Neural crest cell (in vitro differentiated cells): ENCODE data around the gene NDUFAF2. TPM values are rescaled to one million over a fixed set of nuclear protein-coding genes. Genes with fewer than 3 reads are reported as not detected.

ENCODE experiments used
- DNase-seq: peaks from one replicate; pipeline ENCODE4 v3.0.0; 2021; ENCODE audit warnings: low read depth, mixed read lengths, low spot score
- H3K27ac Mint-ChIP-seq: one replicate; pipeline ENCODE4 v1.8.0; 2021; ENCODE audit warnings: mild to moderate bottlenecking, mixed read lengths; ENCODE audit not compliant: unreplicated experiment
- H3K27me3 Mint-ChIP-seq: 2 replicates; pipeline ENCODE4 v1.8.0; 2021; ENCODE audit warnings: low read depth, mild to moderate bottlenecking, mixed read lengths
- H3K36me3 Mint-ChIP-seq: 2 replicates; pipeline ENCODE4 v1.8.0; 2021; ENCODE audit warnings: low read depth, mild to moderate bottlenecking, mixed read lengths
- H3K4me1 Mint-ChIP-seq: 2 replicates; pipeline ENCODE4 v1.8.0; 2021; ENCODE audit warnings: mixed read lengths
- H3K4me3 Mint-ChIP-seq: one replicate; pipeline ENCODE4 v1.8.0; 2021; ENCODE audit warnings: mild to moderate bottlenecking, mixed read lengths
- H3K9me3 Mint-ChIP-seq: 2 replicates; pipeline ENCODE4 v1.8.0; 2021; ENCODE audit warnings: mixed read lengths
- total RNA-seq: library from RNA; stranded (reverse); gene quantifications from 2 replicates; pipeline ENCODE4 v1.2.1, GENCODE V29; 2021
- TF ChIP-seq, protein P1 (sequence below): fragments of 200-600 bp; sonication (generic); conservative IDR thresholded peaks from 2 replicates; pipeline ENCODE4 v1.5.0; 2021; ENCODE audit warnings: antibody characterized with exemption, mild to moderate bottlenecking

The NDUFAF2 gene
- total RNA-seq, 1 donor from 2014 or later = 37.7 TPM

DNA sequence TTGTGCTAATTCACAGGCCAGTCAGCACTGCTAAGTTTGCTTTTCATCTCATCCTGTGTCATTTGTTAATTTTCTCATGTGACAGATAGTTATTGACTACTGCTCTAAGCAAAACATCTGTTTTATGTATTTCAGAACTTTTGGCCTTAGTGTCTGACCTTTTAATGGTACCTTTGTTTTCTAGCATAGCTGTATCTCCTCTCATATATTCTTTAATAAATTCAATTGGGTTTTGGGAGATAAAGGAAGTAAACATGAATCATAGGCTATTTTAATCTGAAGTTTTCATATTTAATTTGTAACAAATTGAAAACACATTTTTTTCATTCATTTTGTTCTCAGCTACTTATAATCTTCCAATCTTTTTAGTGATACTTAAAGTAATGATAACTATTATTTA is 13.1 kb downstream of the NDUFAF2 start:
- Mint-ChIP-seq H3K4me1 (no peaks in the 10 kb centered on the region), H3K27ac (no peak overlapping the region), H3K36me3 (peaks cover 6% of the 10 kb centered on the region), H3K27me3 (no peaks in the 10 kb centered on the region), H3K9me3 (peaks cover 4% of the 10 kb centered on the region), H3K4me3 (no peak overlapping the region)
- DNase-seq = no peak
- TF ChIP-seq, protein P1, sequence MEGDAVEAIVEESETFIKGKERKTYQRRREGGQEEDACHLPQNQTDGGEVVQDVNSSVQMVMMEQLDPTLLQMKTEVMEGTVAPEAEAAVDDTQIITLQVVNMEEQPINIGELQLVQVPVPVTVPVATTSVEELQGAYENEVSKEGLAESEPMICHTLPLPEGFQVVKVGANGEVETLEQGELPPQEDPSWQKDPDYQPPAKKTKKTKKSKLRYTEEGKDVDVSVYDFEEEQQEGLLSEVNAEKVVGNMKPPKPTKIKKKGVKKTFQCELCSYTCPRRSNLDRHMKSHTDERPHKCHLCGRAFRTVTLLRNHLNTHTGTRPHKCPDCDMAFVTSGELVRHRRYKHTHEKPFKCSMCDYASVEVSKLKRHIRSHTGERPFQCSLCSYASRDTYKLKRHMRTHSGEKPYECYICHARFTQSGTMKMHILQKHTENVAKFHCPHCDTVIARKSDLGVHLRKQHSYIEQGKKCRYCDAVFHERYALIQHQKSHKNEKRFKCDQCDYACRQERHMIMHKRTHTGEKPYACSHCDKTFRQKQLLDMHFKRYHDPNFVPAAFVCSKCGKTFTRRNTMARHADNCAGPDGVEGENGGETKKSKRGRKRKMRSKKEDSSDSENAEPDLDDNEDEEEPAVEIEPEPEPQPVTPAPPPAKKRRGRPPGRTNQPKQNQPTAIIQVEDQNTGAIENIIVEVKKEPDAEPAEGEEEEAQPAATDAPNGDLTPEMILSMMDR = no peak

DNA sequence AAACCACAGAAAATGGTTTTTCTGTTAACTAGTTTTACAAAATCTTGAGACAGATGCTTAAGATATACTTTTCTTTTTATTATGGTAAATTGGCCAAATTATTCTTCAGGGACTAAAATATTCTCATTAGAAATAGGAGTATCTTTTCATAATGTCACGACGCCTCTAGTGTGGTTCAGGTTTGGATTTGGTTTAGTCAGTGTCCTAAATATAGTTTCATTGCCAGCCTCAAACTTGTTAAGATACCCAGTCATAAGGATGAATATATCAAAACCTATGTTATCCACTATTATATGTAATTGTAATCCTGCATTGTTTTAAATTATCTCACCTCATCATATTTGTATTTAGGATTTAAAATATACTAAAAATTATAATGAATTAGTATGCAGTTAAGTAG is 13.7 kb downstream of the NDUFAF2 start:
- no peak overlapping the region for H3K4me3 Mint-ChIP-seq
- H3K27me3 Mint-ChIP-seq = no peaks in the 10 kb centered on the region
- no peaks in the 10 kb centered on the region for H3K4me1 Mint-ChIP-seq
- no peak for DNase-seq
- H3K36me3 Mint-ChIP-seq = peaks cover 6% of the 10 kb centered on the region
- peaks cover 4% of the 10 kb centered on the region for H3K9me3 Mint-ChIP-seq
- H3K27ac Mint-ChIP-seq = no peak overlapping the region
- TF ChIP-seq, protein P1 = no peak

DNA sequence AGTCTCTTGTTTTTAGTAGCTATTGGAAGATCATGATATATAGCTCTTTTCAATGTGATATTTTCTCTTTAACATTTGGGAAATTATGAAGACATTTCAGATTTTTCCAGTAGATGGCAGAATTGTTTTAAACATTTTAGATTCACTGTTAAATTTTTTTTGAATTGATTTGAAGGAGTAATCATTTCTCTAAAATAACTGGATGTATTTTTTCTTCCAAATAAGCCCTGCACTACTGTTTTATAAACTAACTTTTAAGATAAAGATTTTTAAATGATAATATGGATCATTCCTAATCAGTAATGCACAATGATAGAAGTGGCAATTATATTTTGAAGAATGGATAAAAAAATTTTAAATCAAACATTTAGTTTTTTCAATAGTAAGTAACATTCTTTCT is 14.2 kb downstream of the NDUFAF2 start:
- no peak for DNase-seq
- Mint-ChIP-seq H3K36me3 (peaks cover 6% of the 10 kb centered on the region), H3K27me3 (no peaks in the 10 kb centered on the region), H3K9me3 (peaks cover 4% of the 10 kb centered on the region), H3K4me1 (no peaks in the 10 kb centered on the region), H3K4me3 (no peak overlapping the region), H3K27ac (no peak overlapping the region)
- TF ChIP-seq, protein P1 = peak; percentile 62

DNA sequence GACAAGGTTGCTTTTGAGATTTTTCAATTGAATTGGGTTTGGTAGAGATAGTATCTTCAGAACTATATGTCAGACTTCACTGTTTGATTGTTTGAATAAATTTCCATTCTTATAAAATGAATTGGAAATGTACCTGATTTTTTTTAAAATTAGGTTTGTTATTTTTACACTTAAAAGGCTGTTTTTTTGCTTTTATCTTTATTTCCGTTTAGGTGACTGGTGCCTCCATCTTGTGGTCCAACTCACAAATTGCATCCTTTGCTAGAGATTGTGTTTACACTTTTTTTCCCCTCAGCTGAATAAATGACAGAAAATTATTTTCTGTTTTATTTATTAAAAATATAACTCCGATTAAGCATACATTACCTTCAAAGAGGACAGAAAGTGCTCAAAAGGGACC is 15.6 kb downstream of the NDUFAF2 start:
- no peaks in the 10 kb centered on the region for H3K4me1 Mint-ChIP-seq
- H3K4me3 Mint-ChIP-seq = no peak overlapping the region
- TF ChIP-seq, protein P1 = peak; percentile 72
- H3K36me3 Mint-ChIP-seq = peaks cover 7% of the 10 kb centered on the region
- H3K27ac Mint-ChIP-seq = no peak overlapping the region
- peaks cover 4% of the 10 kb centered on the region for H3K9me3 Mint-ChIP-seq
- no peaks in the 10 kb centered on the region for H3K27me3 Mint-ChIP-seq
- DNase-seq = no peak

DNA sequence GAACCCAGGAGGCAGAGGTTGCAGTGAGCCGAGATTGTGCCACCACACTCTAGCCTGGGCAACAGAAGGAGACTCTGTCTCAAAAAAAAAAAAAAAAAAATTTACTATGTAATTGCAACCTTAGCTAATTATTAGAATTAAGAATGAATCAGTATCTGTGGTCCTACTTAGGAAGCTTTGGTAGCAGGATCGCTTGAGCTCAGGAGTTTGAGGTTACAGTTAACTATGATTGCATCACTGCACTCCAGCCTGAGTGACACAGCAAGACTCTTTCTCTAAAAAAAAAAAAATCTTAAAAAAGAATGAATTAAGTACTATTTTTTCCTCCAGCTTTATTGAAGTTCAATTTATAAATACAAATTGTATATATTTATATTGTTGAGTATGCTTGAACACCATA is 16.7 kb downstream of the NDUFAF2 start:
- Mint-ChIP-seq H3K27me3 (no peaks in the 10 kb centered on the region), H3K9me3 (peaks cover 4% of the 10 kb centered on the region), H3K4me3 (no peak overlapping the region), H3K36me3 (peaks cover 4% of the 10 kb centered on the region), H3K4me1 (no peaks in the 10 kb centered on the region), H3K27ac (no peak overlapping the region)
- DNase-seq = no peak
- TF ChIP-seq, protein P1 = no peak

DNA sequence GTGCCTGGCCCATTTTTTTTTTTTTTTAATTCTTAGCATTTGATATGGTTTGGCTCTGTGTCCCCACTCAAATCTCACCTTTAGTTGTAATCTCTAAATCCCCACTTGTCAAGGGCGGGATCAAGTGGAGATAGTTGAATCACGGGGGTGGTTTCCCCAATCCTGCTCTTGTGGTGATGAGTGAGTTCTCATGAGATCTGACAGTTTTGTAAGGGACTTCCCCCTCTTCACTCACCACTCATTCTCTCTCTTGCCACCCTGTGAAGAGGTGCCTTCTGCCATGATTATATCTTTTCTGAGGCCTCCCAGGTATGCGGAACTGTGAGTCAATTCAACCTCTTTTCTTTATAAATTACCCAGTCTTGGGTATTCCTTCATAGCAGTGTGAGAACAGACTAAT is 27.2 kb downstream of the NDUFAF2 start:
- no peaks in the 10 kb centered on the region for H3K4me1 Mint-ChIP-seq
- H3K27ac Mint-ChIP-seq = no peak overlapping the region
- no peak for DNase-seq
- no peak overlapping the region for H3K4me3 Mint-ChIP-seq
- H3K27me3 Mint-ChIP-seq = no peaks in the 10 kb centered on the region
- TF ChIP-seq, protein P1 = no peak
- H3K9me3 Mint-ChIP-seq = peaks cover 19% of the 10 kb centered on the region
- peaks cover 27% of the 10 kb centered on the region for H3K36me3 Mint-ChIP-seq
